HG03354 (cell line): ENCODE measurements around the gene SVEP1.
"Not testable (repeated sequence)": the region's sequence is repeated elsewhere in the genome, so short reads cannot be mapped to it uniquely, and the experiment has no call there.

Source experiments
- ATAC-seq: cut with Tn5 transposase; IDR thresholded peaks from one replicate; pipeline ENCODE4 v1.9.1; 2021; ENCODE audit warnings: mild to moderate bottlenecking; ENCODE audit not compliant: unreplicated experiment, poor library complexity, severe bottlenecking

SVEP1 gene

DNA sequence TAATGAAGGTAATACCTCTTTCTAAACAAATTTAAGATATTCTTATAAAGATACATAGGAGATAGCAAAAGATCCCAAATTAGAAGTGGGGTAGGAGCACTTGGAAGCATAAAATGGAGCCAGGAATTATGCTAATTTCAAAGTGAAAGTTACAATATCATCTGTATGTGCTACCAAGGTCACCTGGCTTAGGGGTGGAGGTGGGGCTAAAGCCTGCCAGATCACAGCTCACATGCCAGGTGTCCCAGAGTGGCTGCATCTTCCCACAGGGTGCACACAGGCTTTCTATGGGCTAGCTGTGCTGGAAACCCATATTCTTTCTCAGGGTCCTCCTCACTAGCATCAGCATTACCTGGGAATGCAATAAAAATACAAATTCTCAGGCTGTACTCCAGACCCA, 123.7 kb downstream of the SVEP1 start:
- ATAC-seq = no peak

DNA sequence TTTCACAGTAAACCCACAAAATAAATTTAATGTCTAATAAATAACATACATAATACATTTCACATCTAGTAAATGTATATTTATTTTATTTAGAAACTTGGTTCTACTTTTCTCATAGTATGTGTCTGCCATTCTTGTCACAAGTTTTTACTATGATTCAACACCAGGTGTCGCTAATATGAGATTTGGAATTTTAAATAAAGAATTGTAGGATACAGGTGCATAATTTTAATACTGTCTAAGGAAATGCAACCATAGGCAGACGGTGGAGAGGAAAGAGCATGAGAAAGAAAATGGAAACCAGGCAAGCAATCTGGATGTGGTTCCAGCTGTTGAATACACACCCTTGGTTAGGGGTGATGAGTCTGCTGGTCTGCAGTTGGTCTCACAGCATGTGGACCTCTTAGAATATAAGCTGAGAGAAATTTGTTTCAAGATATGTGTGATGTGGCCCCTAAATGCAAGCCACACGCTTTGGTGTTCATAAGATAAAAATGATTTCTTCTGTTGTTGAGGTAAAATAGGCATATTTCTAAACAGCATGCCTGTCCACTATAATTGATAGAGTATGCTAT, 127.2 kb downstream of the SVEP1 start:
- no peak for ATAC-seq

DNA sequence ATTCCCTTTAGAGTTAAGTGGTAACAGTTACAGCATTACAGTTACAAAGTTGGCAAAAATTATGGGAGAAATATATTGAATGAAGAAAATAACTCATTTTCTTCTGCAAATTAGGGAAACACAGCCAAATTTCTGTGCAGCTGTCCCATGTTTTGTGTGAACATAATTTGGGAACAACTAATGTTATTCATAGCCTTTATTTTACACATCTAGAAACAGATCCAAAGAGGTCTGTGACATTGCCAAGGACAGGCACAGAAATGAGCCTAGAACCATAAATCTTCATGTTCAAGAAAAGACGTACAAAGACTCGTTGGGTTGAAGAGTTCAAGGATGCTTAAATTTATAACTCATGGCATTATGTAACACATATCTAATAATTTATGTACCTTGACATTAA, 127.8 kb downstream of the SVEP1 start:
- no peak for ATAC-seq

DNA sequence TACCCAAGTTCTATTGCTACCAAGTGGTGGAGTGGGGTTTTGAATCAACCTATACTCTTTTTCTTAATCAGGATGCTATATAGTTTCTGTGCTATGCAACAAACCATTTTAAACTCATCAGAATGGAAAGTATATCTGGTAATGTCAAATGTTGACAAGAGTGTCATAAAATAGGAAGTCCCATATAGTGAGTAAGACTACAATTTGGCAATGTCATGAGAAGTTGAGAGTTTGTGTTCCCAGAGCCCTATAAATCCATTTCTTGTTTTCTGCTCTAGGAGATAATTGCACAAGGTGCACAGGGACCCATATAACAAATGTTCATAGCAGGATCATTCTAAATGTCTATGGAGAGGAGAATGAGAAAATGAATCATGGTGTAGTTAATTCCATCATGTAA, 132.1 kb downstream of the SVEP1 start:
- no peak for ATAC-seq

DNA sequence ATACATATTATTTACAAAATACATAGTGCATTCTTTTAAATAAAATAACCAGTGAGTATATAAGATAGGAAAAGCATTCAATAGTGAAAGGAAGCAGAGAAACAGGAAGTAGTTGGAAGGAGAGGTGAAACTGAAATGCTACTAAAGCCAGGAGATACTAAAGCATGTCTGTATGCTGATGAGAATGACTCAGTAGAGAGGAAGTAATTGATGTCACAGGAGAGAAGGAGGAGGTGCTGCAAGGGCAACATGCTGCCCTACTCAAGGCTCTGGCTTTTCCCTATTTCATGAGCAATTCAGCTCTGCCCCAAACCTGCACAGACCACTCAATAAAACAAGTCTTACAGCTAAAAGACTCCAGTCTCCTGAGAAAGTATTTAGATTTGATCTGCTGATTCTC, 133.4 kb downstream of the SVEP1 start:
- ATAC-seq = no peak

DNA sequence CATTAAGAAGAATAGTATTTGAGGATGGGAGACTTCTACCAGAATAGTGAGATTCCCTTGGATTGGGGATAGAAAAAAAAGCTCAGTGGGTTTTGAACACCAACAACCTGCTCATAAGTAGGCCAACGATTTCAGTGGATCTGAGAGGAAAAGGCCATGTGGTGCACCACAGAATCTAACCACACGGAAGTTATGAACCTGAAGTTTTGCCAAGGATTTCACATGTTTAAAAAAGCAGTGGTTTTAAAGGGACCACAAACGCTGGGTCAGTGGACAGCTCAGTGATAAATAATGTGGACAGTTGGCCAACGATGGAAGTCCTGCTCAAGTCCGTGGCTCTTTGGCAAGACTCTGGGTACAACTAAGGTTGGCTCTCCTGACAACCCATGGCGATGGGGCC, 134.6 kb downstream of the SVEP1 start:
- no peak for ATAC-seq

DNA sequence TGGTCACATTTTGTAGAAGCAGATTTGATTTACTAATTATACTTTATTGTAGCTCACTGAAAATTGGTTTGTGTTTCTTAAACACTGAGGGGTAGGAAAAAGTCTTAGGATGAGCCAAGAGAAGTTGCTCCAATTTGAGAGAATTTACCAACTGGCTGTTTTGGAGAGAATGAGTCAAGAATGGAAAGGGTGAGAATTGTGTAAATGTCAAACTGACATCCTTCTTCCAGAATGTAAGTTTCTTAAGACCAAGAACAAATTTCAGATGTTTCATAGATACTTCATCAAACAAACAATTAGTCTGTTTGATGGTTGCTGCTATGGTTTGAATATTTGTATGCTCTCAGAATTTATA, 135.7 kb downstream of the SVEP1 start:
- no peak for ATAC-seq

DNA sequence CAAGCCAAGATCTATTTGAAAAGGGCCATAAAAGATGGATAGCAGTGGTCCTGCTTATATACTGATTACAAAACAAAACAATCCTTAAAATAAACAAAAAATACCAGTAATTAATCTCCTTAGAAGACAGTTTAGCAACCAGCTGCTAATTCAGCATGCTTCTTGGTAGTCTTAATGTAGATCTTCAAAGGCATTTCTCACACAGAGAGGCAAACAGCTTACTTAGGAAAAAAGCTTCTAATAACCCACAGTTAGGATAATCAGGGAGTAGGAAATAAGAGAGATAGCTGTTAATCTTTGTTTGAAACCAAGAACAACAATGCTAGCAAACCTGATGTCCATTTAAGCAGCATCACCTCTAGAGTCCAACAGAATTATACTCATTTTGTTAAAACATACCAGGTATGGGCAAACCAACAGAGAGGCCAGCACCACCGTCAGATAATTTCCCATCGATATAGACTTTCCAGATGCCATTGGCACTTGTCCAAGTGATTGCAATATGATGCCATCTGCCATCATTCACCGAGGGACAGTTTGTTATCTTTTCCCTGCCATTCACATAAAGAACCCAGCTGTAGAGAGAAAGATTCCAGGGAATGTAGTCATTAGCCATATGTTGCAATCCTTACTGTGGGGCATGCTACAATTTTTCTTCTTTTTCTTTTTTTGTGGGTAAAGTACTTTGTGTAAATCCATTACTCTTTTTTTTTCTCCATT, 136.2 kb downstream of the SVEP1 start:
- no peak for ATAC-seq

DNA sequence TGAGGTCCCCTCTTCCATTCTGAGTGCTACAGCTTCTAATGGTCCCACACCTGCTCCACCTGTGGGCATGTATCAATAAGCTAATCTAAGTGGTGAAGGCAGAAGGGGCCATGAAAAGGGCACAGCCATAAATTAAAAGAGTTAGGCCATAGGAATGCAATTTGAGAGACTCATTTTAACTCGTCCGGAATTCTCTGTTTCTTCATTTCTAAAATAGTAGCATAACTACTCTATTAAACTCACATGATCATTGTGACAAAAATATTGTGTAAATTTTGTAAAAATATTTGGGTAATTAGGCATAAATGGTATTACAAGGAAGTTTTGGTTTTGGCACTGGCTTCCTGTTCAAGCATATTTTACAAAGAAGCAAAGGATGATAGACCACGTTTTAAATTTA, 138.7 kb downstream of the SVEP1 start:
- no peak for ATAC-seq

DNA sequence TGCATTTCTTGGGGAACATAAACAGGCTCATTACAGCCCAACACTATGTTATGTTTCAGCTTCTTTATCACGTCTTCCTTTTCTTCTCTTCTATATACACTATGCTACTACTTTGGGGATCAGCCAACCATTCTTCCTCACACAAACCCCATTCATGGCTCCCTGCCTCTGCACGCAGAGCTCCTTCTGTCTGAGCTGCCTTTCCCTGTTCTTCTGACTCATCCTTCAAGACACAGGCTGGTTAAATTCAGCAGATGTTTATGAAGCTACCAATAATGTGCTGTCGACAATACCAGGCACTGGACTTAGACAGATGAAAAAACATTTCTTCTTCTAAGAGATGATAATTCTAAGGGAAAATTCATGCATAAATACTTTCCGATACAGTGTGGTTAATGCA, 139.4 kb downstream of the SVEP1 start:
- ATAC-seq = no peak

DNA sequence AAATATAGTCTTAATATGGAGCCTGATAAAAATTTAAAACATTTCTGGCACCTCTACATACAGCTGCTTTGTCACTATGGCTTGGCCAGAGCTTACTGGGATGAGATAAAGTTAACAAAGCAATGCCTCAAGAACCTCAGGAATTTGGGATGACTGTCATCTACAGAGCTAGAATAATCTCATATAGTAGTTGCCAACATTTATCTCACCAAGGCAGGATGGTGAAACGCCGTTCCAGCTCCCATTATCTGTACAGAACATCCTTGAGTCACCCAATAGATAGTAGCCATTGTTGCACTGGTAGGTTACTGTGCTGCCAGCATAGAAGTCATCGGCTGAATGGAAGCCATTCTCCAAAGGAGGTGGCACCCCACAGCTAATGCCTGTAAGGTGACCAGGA, 147.3 kb downstream of the SVEP1 start:
- no peak for ATAC-seq

DNA sequence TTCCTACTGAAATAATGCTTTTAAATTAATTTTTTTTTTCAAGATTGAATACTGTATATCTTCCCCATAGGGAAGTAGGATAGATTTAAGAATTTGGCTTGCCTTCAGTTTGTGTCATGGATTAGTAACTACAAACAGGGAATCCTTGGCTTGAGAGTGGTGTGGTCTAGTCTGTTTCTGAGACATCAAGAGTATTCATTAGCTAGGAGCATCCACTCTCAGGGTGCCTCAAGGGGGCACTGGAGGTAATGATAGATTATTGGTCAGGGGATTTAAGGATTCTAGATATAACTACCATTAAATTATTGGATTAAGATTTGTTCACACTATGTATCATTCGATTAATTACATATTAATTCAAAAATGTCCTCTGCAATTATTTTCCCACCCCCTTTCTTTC, 150.1 kb downstream of the SVEP1 start:
- ATAC-seq = no peak

DNA sequence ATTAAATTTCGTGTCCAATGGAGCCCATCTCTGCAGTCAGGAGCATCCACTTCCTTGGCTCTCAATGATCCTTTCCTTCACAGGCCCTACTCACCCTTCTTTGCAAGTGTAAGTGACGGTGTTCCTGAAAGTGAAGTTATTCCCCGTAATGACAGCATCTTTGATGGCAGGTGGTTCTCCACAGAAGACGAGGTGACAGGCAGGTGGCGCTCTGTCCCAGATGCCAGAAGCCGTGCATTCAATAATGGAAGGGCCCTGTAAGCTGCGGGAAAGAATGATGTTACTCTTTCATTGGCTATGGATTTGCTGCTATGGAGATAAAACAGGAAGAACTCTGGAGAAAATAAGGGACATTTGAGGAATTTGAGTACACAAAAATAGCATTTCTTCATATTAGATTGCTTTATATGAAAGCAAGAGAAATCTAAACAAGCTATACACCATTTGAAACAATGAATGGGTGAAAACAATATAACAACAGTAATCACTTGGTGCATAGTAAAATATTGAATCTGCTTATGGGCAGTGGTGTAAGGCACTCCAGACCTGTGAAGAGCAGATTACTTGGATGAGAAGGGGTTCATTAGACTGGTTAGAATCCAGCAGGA, 151.9 kb downstream of the SVEP1 start:
- peak; percentile 57 for ATAC-seq

DNA sequence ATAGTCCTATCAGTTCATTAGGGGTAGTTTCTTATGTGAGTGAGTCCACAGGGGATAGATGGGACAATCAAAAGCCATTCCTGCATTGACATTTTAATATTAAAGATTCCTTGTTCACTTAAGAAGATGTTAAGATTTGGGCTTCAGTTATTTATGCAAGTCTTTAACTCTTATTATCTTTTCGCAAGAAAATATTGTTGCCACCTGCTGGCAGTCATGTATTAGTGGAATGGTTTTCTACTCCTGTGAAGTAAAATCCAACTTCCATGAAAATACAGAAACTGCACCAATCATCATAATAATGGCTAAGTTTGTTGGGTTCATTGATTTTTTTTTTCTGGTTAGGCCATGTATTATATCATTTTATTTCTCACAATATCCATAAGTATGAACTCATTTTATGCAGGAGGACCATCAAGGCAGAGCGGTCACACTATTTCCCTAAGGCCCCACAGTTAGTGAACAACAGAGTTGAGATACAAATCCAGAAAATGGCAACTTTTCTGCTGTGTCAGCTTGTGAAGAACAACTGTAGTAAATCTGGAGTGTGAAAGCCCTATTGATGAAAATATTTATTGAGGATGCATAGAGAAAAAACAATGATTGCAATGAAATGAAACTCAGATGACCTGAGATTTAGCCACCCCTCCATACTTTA, 153.4 kb downstream of the SVEP1 start:
- no peak for ATAC-seq

DNA sequence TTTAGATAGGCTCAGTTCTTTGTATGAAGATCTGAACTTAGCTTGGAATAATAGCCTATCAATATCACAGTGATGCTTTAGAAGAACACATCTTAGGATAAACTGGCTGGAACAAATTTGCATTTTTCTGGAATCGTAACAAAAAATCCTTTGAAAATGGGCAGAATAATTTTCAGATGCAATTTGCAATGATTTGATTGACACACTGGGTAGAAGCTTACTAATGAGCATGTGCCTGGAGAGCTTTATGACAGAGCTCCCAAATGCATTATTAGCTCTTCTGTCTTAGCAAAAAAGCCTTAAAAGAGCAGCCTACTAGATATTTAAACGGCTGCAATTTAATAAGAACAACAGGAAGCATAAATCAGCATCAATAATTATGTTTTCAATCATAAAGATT, 165.1 kb downstream of the SVEP1 start:
- no peak for ATAC-seq

DNA sequence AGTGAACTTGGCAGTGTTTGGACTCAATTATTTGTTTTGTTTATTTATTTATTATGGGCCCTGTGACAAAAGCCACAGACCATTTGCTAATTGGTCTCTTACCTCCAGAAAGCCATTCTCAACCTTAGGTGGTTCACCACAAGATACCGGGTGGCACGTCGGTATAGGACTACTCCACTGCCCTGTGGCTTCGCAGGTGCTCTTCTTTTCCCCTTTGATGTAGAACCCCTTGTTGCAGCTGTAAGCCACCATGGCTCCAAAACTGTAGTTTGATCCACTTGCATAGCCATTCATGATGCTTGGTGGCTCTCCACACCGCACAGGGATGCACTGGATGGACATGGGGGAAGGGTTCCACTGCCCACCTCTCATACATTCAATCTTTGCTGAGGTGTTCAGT, 168.6 kb downstream of the SVEP1 start:
- no peak for ATAC-seq

DNA sequence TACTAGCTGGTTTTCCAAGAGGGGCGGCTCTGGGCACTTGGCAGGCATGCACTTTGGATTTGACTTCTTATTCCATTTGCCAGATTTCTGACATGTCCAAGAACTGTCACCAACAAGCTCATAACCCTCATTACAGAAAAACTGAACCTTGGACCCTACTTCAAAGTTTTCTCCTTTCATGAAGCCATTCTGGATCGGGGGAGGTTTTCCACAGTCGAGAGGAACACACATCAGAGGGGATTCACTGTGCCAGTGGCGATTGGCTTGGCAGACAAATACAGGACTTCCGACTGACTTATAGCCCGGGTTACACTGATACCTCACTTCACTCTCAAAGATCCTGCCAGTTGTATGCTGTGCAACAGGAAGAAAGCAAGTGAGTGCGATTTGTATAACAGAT, 170.9 kb downstream of the SVEP1 start:
- no peak for ATAC-seq

DNA sequence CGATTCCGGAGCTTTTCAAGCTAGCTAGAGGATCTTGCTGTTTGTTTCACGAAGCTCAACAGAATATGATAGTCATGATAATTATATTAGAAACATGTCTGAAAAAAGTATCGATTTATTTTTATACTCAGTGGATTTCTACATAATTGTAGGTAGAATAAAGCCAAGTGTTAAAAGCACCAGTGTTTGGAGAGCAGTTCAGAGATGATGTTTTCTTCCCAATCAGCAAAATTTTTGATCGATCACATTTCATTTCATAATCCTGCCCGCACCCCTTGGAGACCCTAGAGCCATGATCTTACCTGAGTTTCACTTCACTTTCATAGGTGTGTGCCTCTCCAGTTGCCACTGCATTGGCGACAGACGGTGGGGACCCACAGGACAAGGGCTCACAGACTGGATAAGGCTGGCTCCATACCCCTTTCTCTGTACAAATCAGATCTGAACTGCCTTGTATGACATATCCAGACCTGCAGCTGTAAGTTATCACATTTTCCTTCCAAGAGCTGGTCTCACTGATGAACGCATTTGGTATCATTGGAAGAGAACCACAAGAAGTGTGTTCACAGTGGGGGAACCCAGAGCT, 173.6 kb downstream of the SVEP1 start:
- no peak for ATAC-seq

DNA sequence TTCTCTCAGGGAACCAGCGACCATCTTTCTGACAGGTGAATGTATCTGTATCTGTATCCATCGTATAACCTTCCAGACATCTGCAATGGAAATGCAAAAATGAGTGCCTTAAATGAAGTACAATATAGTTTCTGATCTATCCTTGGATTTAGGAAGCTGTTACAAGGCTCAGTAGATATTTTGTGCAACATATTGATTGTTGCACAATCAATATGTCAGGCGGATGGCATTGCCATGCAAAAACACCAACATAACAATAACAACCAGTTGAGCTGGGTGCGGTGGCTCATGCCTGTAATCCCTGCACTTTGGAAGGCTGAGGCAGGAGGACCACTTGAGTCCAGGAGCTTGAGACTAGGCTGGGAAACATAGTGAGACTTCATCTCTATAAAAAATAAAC, 175.1 kb downstream of the SVEP1 start:
- no peak for ATAC-seq

DNA sequence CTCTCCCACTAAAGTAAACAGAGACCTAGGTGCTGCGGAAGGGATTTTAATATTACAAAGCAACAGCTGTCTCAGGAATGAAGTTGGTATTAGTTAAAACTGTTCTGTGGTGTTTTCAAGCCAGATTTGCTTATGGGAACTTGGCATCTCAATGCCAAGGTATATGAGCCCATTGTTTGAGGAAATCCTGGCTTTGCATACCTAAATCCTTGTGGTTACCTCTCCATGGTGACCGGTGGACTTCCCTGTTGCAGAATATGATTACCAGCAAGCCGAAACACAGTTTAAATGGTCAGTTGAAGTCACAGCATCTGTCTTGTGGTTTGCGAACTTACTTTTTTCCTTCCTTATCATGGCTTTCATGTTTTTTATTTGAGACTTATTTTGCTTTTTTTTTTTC, 179.6 kb downstream of the SVEP1 start:
- no peak for ATAC-seq

DNA sequence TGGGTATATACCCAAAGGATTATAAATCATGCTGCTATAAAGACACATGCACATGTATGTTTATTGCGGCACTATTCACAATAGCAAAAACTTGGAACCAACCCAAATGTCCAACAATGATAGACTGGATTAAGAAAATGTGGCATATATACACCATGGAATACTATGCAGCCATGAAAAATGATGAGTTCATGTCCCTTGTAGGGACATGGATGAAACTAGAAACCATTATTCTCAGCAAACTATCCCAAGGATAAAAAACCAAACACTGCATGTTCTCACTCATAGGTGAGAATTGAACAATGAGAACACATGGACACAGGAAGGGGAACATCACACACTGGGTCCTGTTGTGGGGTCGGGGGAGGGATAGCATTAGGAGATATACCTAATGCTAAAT, 180.5 kb downstream of the SVEP1 start:
- not testable (repeated sequence) for ATAC-seq
